AG04450 (cell line): Measurements from ENCODE around the gene RNF111. TPM values are rescaled to one million over a fixed set of nuclear protein-coding genes. Genes with fewer than 3 reads are reported as not detected.

Experiments used
- CTCF ChIA-PET: fragments of 300-600, 350-600 bp; formaldehyde crosslinking; extraction: SDS; loops from one replicate; lab custom pipeline; 2022; ENCODE audit warnings: antibody characterized with exemption, inconsistent platforms; lab: Charles Lee
- POLR2A ChIA-PET: fragments of 350-600 bp; formaldehyde crosslinking; extraction: SDS; loops from one replicate; lab custom pipeline; 2021; ENCODE audit warnings: antibody characterized with exemption, inconsistent platforms; lab: Yijun Ruan, JAX
- DNase-seq: peaks from one replicate; pipeline ENCODE4 v3.0.0-alpha.2; 2011; ENCODE audit warnings: low read depth, low spot score
- H3K27ac ChIP-seq: one replicate; pipeline ENCODE4 v1.5.1; 2012; ENCODE audit warnings: low read depth, low read length, control low read depth
- H3K27me3 ChIP-seq: one replicate; pipeline ENCODE4 v1.6.0; 2012; ENCODE audit warnings: low read length; ENCODE audit not compliant: control insufficient read depth, insufficient read depth
- H3K4me3 ChIP-seq: 2 replicates; pipeline ENCODE4 v1.5.1; 2011; ENCODE audit warnings: mild to moderate bottlenecking, low read depth, low read length, control low read depth
- H3K9me3 ChIP-seq: 2 replicates; pipeline ENCODE4 v1.5.1; 2012; ENCODE audit warnings: low read length; ENCODE audit not compliant: control insufficient read depth, insufficient read depth
- CTCF ChIP-seq: IDR thresholded peaks from 2 replicates; pipeline ENCODE4 v1.5.1; 2011; ENCODE audit warnings: low read depth, low read length, control low read depth, inconsistent platforms
- polyA plus RNA-seq: library from polyadenylated mRNA; depleted of rRNA; stranded (reverse); fragments of >200 nt; gene quantifications from 2 replicates; pipeline ENCODE4 v1.2.3, GENCODE V29; 2011

Gene RNF111
- polyA plus RNA-seq, 1 experiment: 24.4 TPM

GRCh38 chr15:59131456-59131855 is 144.0 kb downstream of the RNF111 start:
- Histone ChIP-seq H3K27me3 (no peaks in the 10 kb centered on the region), H3K27ac (no peak overlapping the region), H3K9me3 (no peaks in the 10 kb centered on the region; the same call in 1 of the 2 replicates), H3K4me3 (no peak overlapping the region)
- DNase-seq: no peak
- no peak for TF ChIP-seq CTCF
- ChIA-PET POLR2A (no interaction called here), CTCF (no interaction called here)

- TF ChIP-seq CTCF: no peak
- ChIA-PET CTCF (no interaction called here), POLR2A (no interaction called here)
- H3K27me3 ChIP-seq: no peaks in the 10 kb centered on the region
- H3K9me3 ChIP-seq: no peaks in the 10 kb centered on the region; the same call in 1 of the 2 replicates
- DNase-seq: no peak
- H3K27ac ChIP-seq: no peak overlapping the region
- no peak overlapping the region for H3K4me3 ChIP-seq
Observed at GRCh38 chr15:59131969-59132562, 144.6 kb downstream of the RNF111 start.

- Histone ChIP-seq H3K9me3 (no peaks in the 10 kb centered on the region; the same call in 1 of the 2 replicates), H3K27me3 (no peaks in the 10 kb centered on the region), H3K4me3 (no peak overlapping the region), H3K27ac (no peak overlapping the region)
- ChIA-PET POLR2A (no interaction called here), CTCF (no interaction called here)
- DNase-seq: no peak
- no peak for TF ChIP-seq CTCF
Observed at GRCh38 chr15:59133929-59134427, 146.5 kb downstream of the RNF111 start.

- DNase-seq: no peak
- no peaks in the 10 kb centered on the region for H3K27me3 ChIP-seq
- no peak overlapping the region for H3K4me3 ChIP-seq
- ChIA-PET POLR2A (no interaction called here), CTCF (interaction anchor here (1.2 kb wide), 1 partner anchor 158 kb away, joined by 7 read pairs; no protein-coding TSS in a partner anchor)
- no peak overlapping the region for H3K27ac ChIP-seq
- TF ChIP-seq CTCF: no peak
- H3K9me3 ChIP-seq: no peaks in the 10 kb centered on the region
Observed at GRCh38 chr15:59137566-59137965, 150.1 kb downstream of the RNF111 start.

- H3K27me3 ChIP-seq: no peaks in the 10 kb centered on the region
- H3K9me3 ChIP-seq: no peaks in the 10 kb centered on the region
- TF ChIP-seq CTCF: peak; percentile 54
- no peak overlapping the region for H3K4me3 ChIP-seq
- ChIA-PET POLR2A (no interaction called here), CTCF (interaction anchor here (0.6 to 1.2 kb wide), 3 partner anchors 155 to 361 kb away, joined by 3 to 7 read pairs (median 3); no protein-coding TSS in a partner anchor)
- no peak overlapping the region for H3K27ac ChIP-seq
- DNase-seq: no peak
Observed at GRCh38 chr15:59138243-59138642, 150.8 kb downstream of the RNF111 start.
